ENCODE data around the gene RNF224. TPM values are rescaled to one million over a fixed set of nuclear protein-coding genes. Genes with fewer than 3 reads are reported as not detected.

Gene RNF224
- total RNA-seq, 1 donor from 2014 or later, result not detected

- H3K4me3 Mint-ChIP-seq (ENCODE audit: unreplicated experiment), result no peak overlapping the region
- no peak overlapping the region for H3K9ac ChIP-seq (ENCODE audit: low read length)
- H3K9me3 ChIP-seq (ENCODE audit: insufficient read depth, low read depth, low read length), result no peaks in the 10 kb centered on the region
- no peaks in the 10 kb centered on the region for H3K27me3 ChIP-seq (ENCODE audit: insufficient read depth, low read length)
- no peaks in the 10 kb centered on the region for H3K27me3 Mint-ChIP-seq (ENCODE audit: low read depth, unreplicated experiment)
- H3K9me3 Mint-ChIP-seq (ENCODE audit: unreplicated experiment), result no peaks in the 10 kb centered on the region
- H3K4me1 ChIP-seq (ENCODE audit: insufficient read depth, low read length), result peaks cover 17% of the 10 kb centered on the region
- peaks cover 9% of the 10 kb centered on the region for H3K36me3 ChIP-seq (ENCODE audit: insufficient read depth, low read length)
- peaks cover 15% of the 10 kb centered on the region for H3K36me3 Mint-ChIP-seq (ENCODE audit: low read depth, unreplicated experiment)
- H2AFZ ChIP-seq (ENCODE audit: low read depth, low read length), result no peak overlapping the region
- H3K27ac ChIP-seq (ENCODE audit: low read depth, low read length), result no peak overlapping the region
- H3K4me3 ChIP-seq (ENCODE audit: insufficient read depth, low read depth, low read length), result no peak overlapping the region
- FAIRE-seq (no peak), DNase-seq (ENCODE audit: low read depth) (no peak)
- H3K27ac Mint-ChIP-seq (ENCODE audit: unreplicated experiment), result no peak overlapping the region
- H3K79me2 ChIP-seq (ENCODE audit: insufficient read depth, low read length), result peaks cover 7% of the 10 kb centered on the region
- peaks cover 48% of the 10 kb centered on the region for H4K20me1 ChIP-seq (ENCODE audit: insufficient read depth, low read length)
- no peak overlapping the region for H3K4me2 ChIP-seq (ENCODE audit: low read length)
- H3K4me1 Mint-ChIP-seq (ENCODE audit: low read depth, unreplicated experiment), result peaks cover 6% of the 10 kb centered on the region
- TF ChIP-seq CTCF (IDR thresholded peaks at IDR 0.05; ENCODE audit: insufficient read depth, low read depth, low read length), result no peak
- TF ChIP-seq EZH2 (IDR thresholded peaks at IDR 0.05; ENCODE audit: insufficient read depth, low read length), result no peak
Observed at GRCh38 chr9:137272241-137273094, 45.2 kb downstream of the RNF224 start.

- no peak for FAIRE-seq
Observed at GRCh38 chr9:137273095-137273490, 45.8 kb downstream of the RNF224 start.

More at GRCh38 chr9:137273095-137273490, 45.8 kb downstream of the RNF224 start:
- Histone ChIP-seq H3K27me3 (ENCODE audit: insufficient read depth, low read length) (no peaks in the 10 kb centered on the region), H3K36me3 (ENCODE audit: insufficient read depth, low read length) (peaks cover 9% of the 10 kb centered on the region), H4K20me1 (ENCODE audit: insufficient read depth, low read length) (peaks cover 44% of the 10 kb centered on the region), H3K4me1 (ENCODE audit: insufficient read depth, low read length) (peaks cover 14% of the 10 kb centered on the region), H3K9me3 (ENCODE audit: insufficient read depth, low read depth, low read length) (no peaks in the 10 kb centered on the region), H3K4me3 (ENCODE audit: insufficient read depth, low read depth, low read length) (no peak overlapping the region), H3K79me2 (ENCODE audit: insufficient read depth, low read length) (peaks cover 10% of the 10 kb centered on the region), H3K27ac (ENCODE audit: low read depth, low read length) (no peak overlapping the region), H3K9ac (ENCODE audit: low read length) (no peak overlapping the region), H3K4me2 (ENCODE audit: low read length) (no peak overlapping the region), H2AFZ (ENCODE audit: low read depth, low read length) (no peak overlapping the region)
- no peak overlapping the region for H3K27ac Mint-ChIP-seq (ENCODE audit: unreplicated experiment)
- DNase-seq (ENCODE audit: low read depth), result no peak
- H3K4me3 Mint-ChIP-seq (ENCODE audit: unreplicated experiment), result no peak overlapping the region
- H3K27me3 Mint-ChIP-seq (ENCODE audit: low read depth, unreplicated experiment), result no peaks in the 10 kb centered on the region
- peaks cover 12% of the 10 kb centered on the region for H3K36me3 Mint-ChIP-seq (ENCODE audit: low read depth, unreplicated experiment)
- peaks cover 6% of the 10 kb centered on the region for H3K4me1 Mint-ChIP-seq (ENCODE audit: low read depth, unreplicated experiment)
- H3K9me3 Mint-ChIP-seq (ENCODE audit: unreplicated experiment), result no peaks in the 10 kb centered on the region
- TF ChIP-seq EZH2 (IDR thresholded peaks at IDR 0.05; ENCODE audit: insufficient read depth, low read length), result no peak
- no peak for TF ChIP-seq CTCF (IDR thresholded peaks at IDR 0.05; ENCODE audit: insufficient read depth, low read depth, low read length)
